NT2/D1 (cell line): ENCODE measurements around the gene SLC38A2.

ENCODE experiments used
- YY1 ChIP-seq: IDR thresholded peaks from 2 replicates; pipeline ENCODE4 v1.6.1; 2011; ENCODE audit not compliant: insufficient read length, insufficient read depth
- ZNF274 ChIP-seq: IDR thresholded peaks from 2 replicates; pipeline ENCODE4 v1.6.1; 2011; ENCODE audit warnings: mild to moderate bottlenecking, low read depth, low read length

DNA sequence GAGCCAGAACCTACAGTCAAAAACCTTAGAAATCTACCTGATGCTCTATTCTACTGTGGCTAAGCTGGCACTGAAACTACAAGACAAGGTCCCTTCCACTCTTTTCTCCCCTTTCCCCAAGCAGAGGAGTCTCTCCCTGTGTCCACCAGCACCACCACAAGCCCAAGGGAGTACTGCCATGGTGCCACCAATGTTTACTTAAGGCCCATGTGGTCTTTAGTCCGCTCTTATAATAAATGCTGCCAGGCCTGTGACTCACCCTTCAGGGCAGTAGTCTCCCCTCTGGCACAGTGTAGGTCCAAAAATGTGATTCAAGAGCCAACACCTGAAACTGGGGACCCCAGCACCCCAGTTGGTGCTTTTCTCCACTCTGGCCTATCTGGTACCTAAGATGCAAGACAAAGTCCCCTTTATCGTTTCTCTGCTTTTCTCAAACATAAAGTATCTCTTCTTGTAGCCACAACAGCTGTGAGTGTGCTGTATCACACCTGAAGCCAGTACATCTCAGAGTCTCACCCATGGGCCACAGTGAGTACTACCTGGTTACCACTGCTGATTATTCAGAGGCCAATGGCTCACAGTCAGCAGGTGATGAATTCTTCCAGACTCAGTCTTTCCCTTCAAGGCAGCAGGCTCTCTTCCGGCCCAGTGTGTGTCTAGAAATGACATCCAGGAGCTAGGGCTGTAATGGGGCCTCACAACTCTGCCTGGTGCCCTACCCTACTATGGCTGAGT lies 29.3 kb downstream of the SLC38A2 start:
- no peak for TF ChIP-seq ZNF274
- no peak for TF ChIP-seq YY1
